Erythroblast (primary cell): ENCODE measurements around the gene HS1BP3.

ENCODE experiments used
- GATA1 ChIP-seq: IDR thresholded peaks from 2 replicates; pipeline ENCODE4 v1.6.1; 2011; ENCODE audit warnings: low read depth, mild to moderate bottlenecking, control low read depth, low read length, moderate library complexity
- POLR2A ChIP-seq: IDR thresholded peaks from 2 replicates; pipeline ENCODE4 v1.6.1; 2011; ENCODE audit warnings: mild to moderate bottlenecking, low read length

- TF ChIP-seq POLR2A = no peak
- no peak for TF ChIP-seq GATA1
These were observed 7.8 kb downstream of the HS1BP3 start for GRCh38 chr2:20643060-20643459.
